ENCODE data around the gene TNIP2. TPM values are rescaled to one million over a fixed set of nuclear protein-coding genes. Genes with fewer than 3 reads are reported as not detected.

Gene TNIP2
- total and polyA plus RNA-seq, 2 of the 13 experiments (the other 11 are each of a cell fraction or from before 2014, with no cell fraction given): 25.6 to 38.0 TPM

- TF ChIP-seq SP140L (CRISPR knock-in tag; IDR thresholded peaks at IDR 0.05; ENCODE audit: borderline replicate concordance): no peak
- no peak for TF ChIP-seq ZNF207 (IDR thresholded peaks at IDR 0.05; ENCODE audit: borderline replicate concordance)
- TF ChIP-seq PRMT3 (CRISPR knock-in tag; IDR thresholded peaks at IDR 0.05; ENCODE audit: borderline replicate concordance, low read depth): no peak
- no peak for TF ChIP-seq ZC3H13 (CRISPR knock-in tag; IDR thresholded peaks at IDR 0.05)
- TF ChIP-seq AKAP8 (CRISPR knock-in tag; IDR thresholded peaks at IDR 0.05): no peak
- TF ChIP-seq ZBTB40 (IDR thresholded peaks at IDR 0.05): no peak
- no peak for TF ChIP-seq ZBTB40 (CRISPR knock-in tag; IDR thresholded peaks at IDR 0.05)
- no peak for TF ChIP-seq PBX3 (CRISPR knock-in tag; IDR thresholded peaks at IDR 0.05; ENCODE audit: borderline replicate concordance)
- TF ChIP-seq TBL1XR1 (IDR thresholded peaks at IDR 0.05; ENCODE audit: borderline replicate concordance, low read length, partially characterized antibody): no peak
- no peak for TF ChIP-seq KLF9 (CRISPR knock-in tag; IDR thresholded peaks at IDR 0.05; ENCODE audit: low read depth)
- TF ChIP-seq CEBPZ (IDR thresholded peaks at IDR 0.05; ENCODE audit: low read length): no peak
- no peak for TF ChIP-seq CBX2 (IDR thresholded peaks at IDR 0.05; ENCODE audit: low read depth, low read length)
- no peak for TF ChIP-seq CBX2 (CRISPR knock-in tag; IDR thresholded peaks at IDR 0.05; ENCODE audit: low read depth)
- peak; percentile 75 for TF ChIP-seq DMAP1 (CRISPR knock-in tag; IDR thresholded peaks at IDR 0.05)
- TF ChIP-seq ETV6 (CRISPR knock-in tag; conservative IDR thresholded peaks at IDR 0.05): no peak
Observed at GRCh38 chr4:2761035-2761923, 5.1 kb upstream of the TNIP2 start (continued).
